T47D (cell line): Measurements from ENCODE around the gene PDZRN4.

Experiments used
- DNase-seq, 2 experiments: peaks; one replicate each; pipeline versions ENCODE4 v3.0.0 to v3.0.0-alpha.2; 2011 to 2012; ENCODE audit warnings: low read depth in 1 of 2, low spot score in 1 of 2
- JUND ChIP-seq: IDR thresholded peaks from 2 replicates; pipeline ENCODE4 v1.6.1; 2012; ENCODE audit warnings: low read depth
- in situ Hi-C: cut with HindIII; loops from 2 replicates; pipeline ENCODE4 v1.10.0; 2016; ENCODE audit warnings: low sequenced_read_pairs, low pct_unique_long_range_greater_than_20kb

PDZRN4 gene

DNA sequence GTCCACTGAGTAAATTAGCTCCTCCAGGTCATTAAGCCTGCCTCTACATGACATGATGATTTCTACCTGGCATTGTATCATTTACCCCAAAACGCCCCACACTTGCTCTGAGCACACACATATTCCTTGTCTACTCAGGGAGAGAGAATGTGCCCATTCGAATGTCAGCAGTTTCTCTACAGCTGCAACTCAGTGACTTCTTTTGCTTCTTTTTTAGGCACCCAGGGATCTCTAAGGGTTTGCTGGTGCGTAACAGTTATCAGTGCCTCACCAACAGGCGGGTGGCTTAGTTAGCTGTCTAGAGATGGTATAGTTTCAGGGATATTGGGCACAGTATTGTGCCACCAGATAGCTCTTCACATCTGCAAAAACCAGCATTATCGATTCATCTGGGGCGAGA, 316.9 kb downstream of the PDZRN4 start:
- DNase-seq, result no peak
- in situ Hi-C loops, result no loop called here
- no peak for TF ChIP-seq JUND

DNA sequence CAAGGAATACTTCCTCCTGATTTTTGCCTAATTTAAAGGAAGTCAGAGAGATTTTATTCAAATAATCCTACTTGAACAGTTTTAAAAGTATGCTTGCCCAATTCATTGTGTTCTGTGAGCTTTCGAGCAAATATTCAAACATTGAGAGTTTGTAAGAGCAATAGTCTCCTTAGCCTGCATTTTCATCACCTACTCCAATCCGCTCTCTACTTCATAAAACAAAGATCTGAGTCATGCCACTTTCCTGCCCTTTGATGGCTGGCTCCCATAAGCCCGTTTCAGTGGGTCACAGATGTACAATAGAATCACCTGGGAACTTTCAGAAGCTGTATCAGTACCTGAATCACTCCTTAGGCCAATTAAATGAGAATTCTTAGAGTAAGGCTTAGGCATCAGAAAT, 319.2 kb downstream of the PDZRN4 start:
- DNase-seq, result no peak
- in situ Hi-C loops, result no loop called here
- no peak for TF ChIP-seq JUND

DNA sequence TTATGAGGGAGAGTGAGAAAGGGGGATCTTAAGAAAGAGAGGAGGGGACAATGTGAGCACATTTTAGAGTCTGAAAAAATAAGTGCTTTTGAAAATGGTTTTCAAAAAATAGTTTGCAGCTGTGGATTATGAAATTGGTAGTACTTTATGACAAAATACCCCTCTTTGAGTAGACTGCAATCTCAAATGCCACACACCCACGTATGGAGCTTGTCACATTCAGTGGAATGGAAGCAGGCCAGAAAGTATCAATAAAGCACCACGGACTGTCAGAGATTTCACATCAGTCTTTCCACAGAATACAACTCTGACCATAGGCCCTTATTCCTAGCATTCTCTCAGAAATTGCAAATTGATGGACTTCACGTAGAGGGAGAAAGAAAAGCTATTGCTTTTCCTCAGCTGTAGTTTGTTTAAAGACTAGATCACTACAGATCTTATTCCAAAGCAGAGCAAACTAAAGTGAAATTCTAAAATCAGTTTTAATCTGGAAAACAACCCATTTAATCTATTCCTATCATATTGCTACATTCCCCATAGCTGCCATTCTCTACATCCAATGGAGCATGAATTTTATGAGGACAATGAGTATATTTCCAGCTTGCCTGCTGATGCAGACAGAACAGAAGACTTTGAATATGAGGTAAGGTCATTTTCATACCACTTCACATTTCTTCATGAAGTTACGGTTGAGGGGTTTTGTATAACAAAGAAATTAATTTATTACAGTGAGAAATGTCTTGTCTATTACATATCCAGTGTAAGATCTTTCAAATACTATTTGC, 321.3 kb downstream of the PDZRN4 start:
- in situ Hi-C loops, result no loop called here
- no peak for TF ChIP-seq JUND
- DNase-seq, result no peak

GRCh38 chr12:41510470-41510869, 322.4 kb downstream of the PDZRN4 start:
- DNase-seq, result no peak
- no peak for TF ChIP-seq JUND

GRCh38 chr12:41511247-41511646, 323.1 kb downstream of the PDZRN4 start:
- no peak for TF ChIP-seq JUND
- in situ Hi-C loops, result no loop called here
- DNase-seq, result no peak

More at GRCh38 chr12:41510470-41510869, 322.4 kb downstream of the PDZRN4 start:
- in situ Hi-C loops, result no loop called here

GRCh38 chr12:41512497-41512896, 324.4 kb downstream of the PDZRN4 start:
- in situ Hi-C loops, result no loop called here
- no peak for TF ChIP-seq JUND
- DNase-seq, result no peak

DNA sequence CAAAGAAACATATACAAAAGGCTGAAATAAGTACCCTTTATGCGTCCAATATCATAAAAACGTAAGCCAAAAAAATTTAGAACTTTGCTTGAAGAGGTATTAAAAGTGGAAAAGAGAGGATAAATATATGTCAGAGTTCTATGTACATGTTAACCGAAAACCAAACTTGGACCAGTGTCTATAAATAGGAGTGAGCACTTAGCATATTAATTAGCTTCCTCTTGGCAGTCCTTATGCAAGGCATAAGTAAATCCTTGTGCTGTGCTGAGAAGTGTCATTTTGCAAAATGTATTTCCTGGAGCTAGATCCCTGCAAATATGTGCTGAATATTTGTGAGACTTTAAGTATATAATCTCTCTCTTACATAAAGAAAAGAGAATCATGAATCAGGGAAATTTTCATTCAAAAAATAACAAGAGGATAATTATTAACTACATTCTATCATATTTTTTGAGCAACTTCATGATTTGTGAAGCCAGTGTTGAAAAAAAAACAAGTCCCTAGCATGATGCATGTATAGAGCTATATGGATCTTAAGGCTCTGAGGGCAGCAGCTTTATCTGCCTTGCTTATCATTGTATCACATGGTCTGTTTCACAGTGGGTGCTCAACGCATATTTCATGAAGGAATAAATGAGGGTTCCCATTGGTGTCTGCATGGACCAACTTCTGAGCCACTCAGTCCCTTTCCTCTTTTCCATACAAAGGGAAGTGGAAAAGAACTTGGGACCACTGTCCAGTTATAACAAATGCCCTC, 326.1 kb downstream of the PDZRN4 start:
- in situ Hi-C loops, result no loop called here
- TF ChIP-seq JUND, result no peak
- DNase-seq, result no peak

- in situ Hi-C loops, result no loop called here
- no peak for TF ChIP-seq JUND
- no peak for DNase-seq
Measured at GRCh38 chr12:41514907-41515306, 326.8 kb downstream of the PDZRN4 start.

DNA sequence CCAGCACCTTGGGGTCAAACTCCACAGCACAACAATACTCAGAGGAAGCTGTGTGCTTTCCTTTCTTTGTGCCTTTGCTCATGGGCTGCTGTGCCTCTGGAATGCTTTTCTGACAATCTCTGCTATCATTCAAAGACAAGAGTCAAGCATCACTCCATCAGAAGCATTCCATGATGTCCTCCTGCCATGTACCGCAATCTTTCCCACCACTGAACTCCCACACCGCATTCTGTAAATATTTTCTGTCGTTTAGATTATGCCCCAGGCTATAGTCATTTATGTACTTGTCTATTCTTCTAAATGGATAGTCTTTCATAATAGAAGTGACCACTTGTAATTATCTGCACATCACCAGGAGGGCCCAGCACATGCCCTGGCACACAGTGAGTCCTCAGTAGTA, 327.8 kb downstream of the PDZRN4 start:
- no peak for DNase-seq
- in situ Hi-C loops, result no loop called here
- no peak for TF ChIP-seq JUND

GRCh38 chr12:41520869-41521268, 332.7 kb downstream of the PDZRN4 start:
- no peak for DNase-seq
- TF ChIP-seq JUND, result no peak
- in situ Hi-C loops, result no loop called here

DNA sequence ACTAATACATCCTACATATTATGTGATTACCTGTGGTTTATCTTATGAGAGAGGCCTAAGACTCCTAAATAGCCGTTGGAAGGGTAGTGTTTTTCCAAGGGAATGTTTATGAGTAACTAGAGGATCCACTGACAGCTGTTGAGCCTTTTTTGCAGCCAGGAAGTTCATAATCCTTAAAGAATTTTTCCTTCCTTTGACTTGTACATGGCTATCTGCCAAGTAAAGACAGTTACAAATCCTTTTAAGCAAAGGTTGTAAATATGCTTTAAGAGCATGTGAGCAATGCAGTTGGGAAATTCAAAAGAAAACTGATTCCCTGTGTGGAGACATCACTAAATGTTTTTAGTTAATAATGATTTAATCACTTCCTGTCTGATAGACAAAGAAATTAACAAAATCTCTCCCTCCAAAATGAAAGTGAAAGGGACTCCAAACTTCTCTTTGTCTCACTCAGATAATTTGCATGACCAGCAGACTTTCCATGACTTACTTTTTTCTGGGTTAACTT, 333.8 kb downstream of the PDZRN4 start:
- in situ Hi-C loops, result no loop called here
- no peak for DNase-seq
- no peak for TF ChIP-seq JUND

GRCh38 chr12:41527062-41527461, 338.9 kb downstream of the PDZRN4 start:
- in situ Hi-C loops, result no loop called here

DNA sequence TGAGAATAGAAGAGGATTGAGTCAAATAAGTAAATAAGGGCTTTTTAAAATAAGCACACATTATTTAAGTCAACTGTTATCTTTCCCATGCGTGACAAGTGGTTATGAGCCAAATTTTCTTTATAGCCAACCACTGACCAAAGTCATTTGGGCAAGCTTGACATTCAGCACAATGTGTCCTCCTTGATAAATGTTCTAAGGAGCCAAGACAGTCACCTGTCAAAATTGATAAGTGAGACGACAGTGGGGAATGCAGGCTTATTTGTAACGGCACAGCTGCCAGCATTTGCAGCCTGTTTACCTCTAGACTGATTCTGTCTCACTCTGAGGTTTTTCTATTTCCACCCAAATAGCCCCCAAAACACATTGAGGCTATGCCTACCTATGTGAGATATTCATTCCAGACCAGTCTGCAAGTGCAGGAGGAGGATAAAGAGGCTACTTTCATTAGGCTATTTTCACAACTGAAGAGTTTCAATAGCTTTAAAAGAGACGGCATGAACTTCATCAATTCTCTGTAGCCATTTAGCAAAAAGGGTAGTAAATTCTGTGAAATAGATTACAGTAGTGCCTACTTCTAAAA, 339.5 kb downstream of the PDZRN4 start:
- TF ChIP-seq JUND, result no peak
- in situ Hi-C loops, result no loop called here
- no peak for DNase-seq

More at GRCh38 chr12:41527062-41527461, 338.9 kb downstream of the PDZRN4 start:
- no peak for TF ChIP-seq JUND
- no peak for DNase-seq
